ENCODE data around the gene POLR1G. TPM values are rescaled to one million over a fixed set of nuclear protein-coding genes. Genes with fewer than 3 reads are reported as not detected.

POLR1G gene
- total RNA-seq (1 to 10 TPM in 5 of 6 donors, under 1 TPM in 1; 0.91 to 5.3 (median 2.9) TPM), polyA plus RNA-seq (1 to 10 TPM; 1.6 to 3.3 TPM)

- peak within 1 kb of the TSS; percentile 92 to 99 (median 94) for H3K27ac ChIP-seq
- H3K4me3 ChIP-seq: peak within 1 kb of the TSS; percentile 52 to 92 (median 73)
- peak; percentile 77 to 92 (median 82) for DNase-seq
- no peaks in the 10 kb centered on the region for H3K9me3 ChIP-seq
- no peak for TF ChIP-seq CTCF (IDR thresholded peaks at IDR 0.05)
- peaks cover 7 to 13% (median 8%) of the 10 kb centered on the region in 3 donors for H3K4me1 ChIP-seq
- H3K36me3 ChIP-seq: no peaks in the 10 kb centered on the region
- intact Hi-C loops (cut with DNase I): no loop called here
- FAIRE-seq: no peak
- no peaks in the 10 kb centered on the region for H3K27me3 ChIP-seq
- WGBS, 2 donors: 0 to 1% methylated on average over 51 of the region's 51 CpGs
- ATAC-seq: peak; percentile 57 to 75 (median 66)
These were observed at the start of gene POLR1G for GRCh38 chr19:45406226-45407090. Gene POLR1G (plus strand): TSS chr19:45406644. CDS start chr19:45406697, 53 bp downstream.

- H3K9me3 ChIP-seq: no peaks in the 10 kb centered on the region
- H3K4me3 ChIP-seq: no peak overlapping the region
- H3K27ac ChIP-seq: no peak overlapping the region
- DNase-seq (no peak), FAIRE-seq (no peak), ATAC-seq (no peak)
- H3K36me3 ChIP-seq: peaks cover 0 to 6% (median 0%) of the 10 kb centered on the region in 3 donors
- H3K4me1 ChIP-seq: no peaks in the 10 kb centered on the region
- no peaks in the 10 kb centered on the region for H3K27me3 ChIP-seq
- WGBS, 2 donors: 91 to 93% methylated on average over 20 of the region's 20 CpGs
- intact Hi-C loops (cut with DNase I): no loop called here
- TF ChIP-seq CTCF (IDR thresholded peaks at IDR 0.05): no peak
These were observed 49.5 kb upstream of the POLR1G start for GRCh38 chr19:45356760-45357444.

- no peak for TF ChIP-seq CTCF (IDR thresholded peaks at IDR 0.05)
- Histone ChIP-seq H3K27ac (no peak overlapping the region), H3K27me3 (no peaks in the 10 kb centered on the region), H3K9me3 (no peaks in the 10 kb centered on the region), H3K4me1 (no peaks in the 10 kb centered on the region), H3K4me3 (no peak overlapping the region), H3K36me3 (peaks cover 0 to under 1% (median 0%) of the 10 kb centered on the region in 3 donors)
- intact Hi-C loops (cut with DNase I): no loop called here
- DNase-seq (no peak), ATAC-seq (no peak), FAIRE-seq (no peak)
- 94 to 95% methylated on average over 11 of the region's 11 CpGs for WGBS, 2 donors
These were observed 49.0 kb upstream of the POLR1G start for GRCh38 chr19:45357445-45357783.

GRCh38 chr19:45358213-45358792 is 48.1 kb upstream of the POLR1G start:
- TF ChIP-seq CTCF (IDR thresholded peaks at IDR 0.05): no peak
- H3K4me1 ChIP-seq: no peaks in the 10 kb centered on the region
- no peaks in the 10 kb centered on the region for H3K36me3 ChIP-seq
- H3K27me3 ChIP-seq: no peaks in the 10 kb centered on the region
- no peaks in the 10 kb centered on the region for H3K9me3 ChIP-seq
- DNase-seq (no peak), FAIRE-seq (no peak), ATAC-seq (no peak)
- H3K4me3 ChIP-seq: no peak overlapping the region
- no peak overlapping the region for H3K27ac ChIP-seq
- intact Hi-C loops (cut with DNase I): no loop called here
- 87 to 91% methylated on average over 12 of the region's 12 CpGs for WGBS, 2 donors
